ENCODE results near the gene WIZ.

Gene WIZ

GRCh38 chr19:15432629-15433518 lies 16.9 kb downstream of the WIZ start (continued):
- TF ChIP-seq PRDM2 (tag by site-specific recombination; IDR thresholded peaks at IDR 0.05; ENCODE audit: borderline replicate concordance) (no peak), ZNF341 (tag by site-specific recombination; IDR thresholded peaks at IDR 0.05; ENCODE audit: low read depth) (peak; percentile 32; the same call in 1 of the 2 replicates), ZNF529 (tag by site-specific recombination; IDR thresholded peaks at IDR 0.05; ENCODE audit: insufficient replicate concordance) (no peak), ZNF248 (tag by site-specific recombination; IDR thresholded peaks at IDR 0.05) (no peak), OVOL3 (tag by site-specific recombination; IDR thresholded peaks at IDR 0.05) (no peak), ZNF133 (tag by site-specific recombination; IDR thresholded peaks at IDR 0.05) (no peak), FEZF1 (tag by site-specific recombination; IDR thresholded peaks at IDR 0.05) (no peak), ZNF707 (tag by site-specific recombination; IDR thresholded peaks at IDR 0.05) (no peak), ZNF704 (tag by site-specific recombination; IDR thresholded peaks at IDR 0.05) (no peak; the same call in 1 of the 2 replicates), ZNF18 (tag by site-specific recombination; IDR thresholded peaks at IDR 0.05) (no peak), YY2 (tag by site-specific recombination; IDR thresholded peaks at IDR 0.05) (no peak), ZSCAN23 (tag by site-specific recombination; IDR thresholded peaks at IDR 0.05) (no peak), ZNF214 (tag by site-specific recombination; IDR thresholded peaks at IDR 0.05; ENCODE audit: borderline replicate concordance) (no peak), ZNF513 (tag by site-specific recombination; IDR thresholded peaks at IDR 0.05) (no peak), INSM2 (tag by site-specific recombination; IDR thresholded peaks at IDR 0.05) (0 out of 2 replicates have a peak, but pooled peaks have one; percentile 9), KLF10 (tag by site-specific recombination; IDR thresholded peaks at IDR 0.05) (peak; percentile 82), ZNF292 (tag by site-specific recombination; IDR thresholded peaks at IDR 0.05; ENCODE audit: borderline replicate concordance, low read depth) (no peak), ZFP3 (tag by site-specific recombination; IDR thresholded peaks at IDR 0.05; ENCODE audit: low read depth) (no peak), ZNF2 (tag by site-specific recombination; IDR thresholded peaks at IDR 0.05) (peak; percentile 61; the same call in 1 of the 2 replicates), ZNF223 (tag by site-specific recombination; IDR thresholded peaks at IDR 0.05) (no peak), ZNF366 (tag by site-specific recombination; conservative IDR thresholded peaks at IDR 0.05) (no peak), ZIC2 (tag by site-specific recombination; IDR thresholded peaks at IDR 0.05) (peak; percentile 53), ZNF623 (tag by site-specific recombination; IDR thresholded peaks at IDR 0.05) (no peak), ZNF677 (tag by site-specific recombination; IDR thresholded peaks at IDR 0.05) (no peak), ZNF311 (tag by site-specific recombination; IDR thresholded peaks at IDR 0.05; ENCODE audit: borderline replicate concordance) (no peak), ZNF776 (tag by site-specific recombination; IDR thresholded peaks at IDR 0.05; ENCODE audit: borderline replicate concordance) (no peak), ZNF521 (tag by site-specific recombination; IDR thresholded peaks at IDR 0.05) (no peak)

Data from HEK293 (cell line).